ENCODE results near the gene TSPAN9.

The TSPAN9 gene

GRCh38 chr12:3315201-3315661 is 238.1 kb downstream of the TSPAN9 start:
- peak overlapping the region; percentile 39 for H3K27ac Mint-ChIP-seq
- peaks cover 46% of the 10 kb centered on the region for H3K4me1 Mint-ChIP-seq
- no peaks in the 10 kb centered on the region for H3K9me3 Mint-ChIP-seq
- H3K36me3 Mint-ChIP-seq (ENCODE audit: low read depth) = no peaks in the 10 kb centered on the region
- no peak for DNase-seq
- TF ChIP-seq, protein P1, sequence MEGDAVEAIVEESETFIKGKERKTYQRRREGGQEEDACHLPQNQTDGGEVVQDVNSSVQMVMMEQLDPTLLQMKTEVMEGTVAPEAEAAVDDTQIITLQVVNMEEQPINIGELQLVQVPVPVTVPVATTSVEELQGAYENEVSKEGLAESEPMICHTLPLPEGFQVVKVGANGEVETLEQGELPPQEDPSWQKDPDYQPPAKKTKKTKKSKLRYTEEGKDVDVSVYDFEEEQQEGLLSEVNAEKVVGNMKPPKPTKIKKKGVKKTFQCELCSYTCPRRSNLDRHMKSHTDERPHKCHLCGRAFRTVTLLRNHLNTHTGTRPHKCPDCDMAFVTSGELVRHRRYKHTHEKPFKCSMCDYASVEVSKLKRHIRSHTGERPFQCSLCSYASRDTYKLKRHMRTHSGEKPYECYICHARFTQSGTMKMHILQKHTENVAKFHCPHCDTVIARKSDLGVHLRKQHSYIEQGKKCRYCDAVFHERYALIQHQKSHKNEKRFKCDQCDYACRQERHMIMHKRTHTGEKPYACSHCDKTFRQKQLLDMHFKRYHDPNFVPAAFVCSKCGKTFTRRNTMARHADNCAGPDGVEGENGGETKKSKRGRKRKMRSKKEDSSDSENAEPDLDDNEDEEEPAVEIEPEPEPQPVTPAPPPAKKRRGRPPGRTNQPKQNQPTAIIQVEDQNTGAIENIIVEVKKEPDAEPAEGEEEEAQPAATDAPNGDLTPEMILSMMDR (IDR thresholded peaks at IDR 0.05) = no peak
- peaks cover 24% of the 10 kb centered on the region for H3K27me3 Mint-ChIP-seq (ENCODE audit: low read depth, poor library complexity)
- no peak overlapping the region for H3K4me3 Mint-ChIP-seq

GRCh38 chr12:3316776-3317480 is 239.7 kb downstream of the TSPAN9 start:
- no peak for DNase-seq
- Mint-ChIP-seq H3K36me3 (ENCODE audit: low read depth) (no peaks in the 10 kb centered on the region), H3K27me3 (ENCODE audit: low read depth, poor library complexity) (peaks cover 28% of the 10 kb centered on the region), H3K9me3 (no peaks in the 10 kb centered on the region), H3K27ac (no peak overlapping the region), H3K4me3 (no peak overlapping the region), H3K4me1 (peaks cover 44% of the 10 kb centered on the region)
- TF ChIP-seq, protein P1 (IDR thresholded peaks at IDR 0.05) = no peak

DNA sequence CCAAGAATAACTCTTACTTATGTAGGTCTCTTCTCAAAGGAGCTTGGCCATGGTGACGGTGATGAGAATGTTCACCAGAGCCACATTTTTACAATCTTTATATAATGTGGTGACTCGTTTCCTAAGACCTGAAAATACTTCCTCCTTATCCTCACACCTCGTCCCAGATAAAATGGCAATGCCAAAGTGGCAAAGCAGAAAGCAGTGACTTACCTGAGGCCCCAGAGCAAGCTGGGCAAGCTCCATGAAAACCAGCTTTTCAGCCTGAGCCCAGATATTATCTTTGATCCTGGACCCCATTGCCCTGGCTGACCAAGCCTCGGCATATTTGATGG is 240.3 kb downstream of the TSPAN9 start:
- Mint-ChIP-seq H3K27ac (no peak overlapping the region), H3K27me3 (ENCODE audit: low read depth, poor library complexity) (peaks cover 29% of the 10 kb centered on the region), H3K4me1 (peaks cover 40% of the 10 kb centered on the region), H3K9me3 (no peaks in the 10 kb centered on the region), H3K36me3 (ENCODE audit: low read depth) (no peaks in the 10 kb centered on the region), H3K4me3 (no peak overlapping the region)
- TF ChIP-seq, protein P1 (IDR thresholded peaks at IDR 0.05) = no peak
- no peak for DNase-seq

GRCh38 chr12:3317841-3318501 is 240.8 kb downstream of the TSPAN9 start:
- DNase-seq = no peak
- no peak overlapping the region for H3K4me3 Mint-ChIP-seq
- H3K4me1 Mint-ChIP-seq = peaks cover 40% of the 10 kb centered on the region
- no peaks in the 10 kb centered on the region for H3K36me3 Mint-ChIP-seq (ENCODE audit: low read depth)
- H3K27me3 Mint-ChIP-seq (ENCODE audit: low read depth, poor library complexity) = peaks cover 33% of the 10 kb centered on the region
- H3K9me3 Mint-ChIP-seq = no peaks in the 10 kb centered on the region
- TF ChIP-seq, protein P1 (IDR thresholded peaks at IDR 0.05) = no peak
- H3K27ac Mint-ChIP-seq = no peak overlapping the region

GRCh38 chr12:3319723-3320492 is 242.7 kb downstream of the TSPAN9 start:
- TF ChIP-seq, protein P1 (IDR thresholded peaks at IDR 0.05) = no peak
- H3K4me1 Mint-ChIP-seq = peaks cover 28% of the 10 kb centered on the region
- H3K4me3 Mint-ChIP-seq = no peak overlapping the region
- H3K27me3 Mint-ChIP-seq (ENCODE audit: low read depth, poor library complexity) = peaks cover 36% of the 10 kb centered on the region
- peak overlapping the region; percentile 94 for H3K27ac Mint-ChIP-seq
- no peaks in the 10 kb centered on the region for H3K9me3 Mint-ChIP-seq
- H3K36me3 Mint-ChIP-seq (ENCODE audit: low read depth) = no peaks in the 10 kb centered on the region
- DNase-seq = no peak
